AG10803 (cell line): ENCODE data around the gene RAPGEF6.

Source experiments
- DNase-seq: peaks from one replicate; pipeline ENCODE4 v3.0.0; 2010; ENCODE audit warnings: low read depth
- H3K4me3 ChIP-seq: 2 replicates; pipeline ENCODE4 v1.5.1; 2011; ENCODE audit warnings: mild to moderate bottlenecking, low read length, control low read depth
- CTCF ChIP-seq: conservative IDR thresholded peaks from 2 replicates; pipeline ENCODE4 v1.5.1; 2011; ENCODE audit warnings: mild to moderate bottlenecking, low read length, control low read depth, inconsistent platforms

Gene RAPGEF6

GRCh38 chr5:131677115-131677514 is 42.1 kb upstream of the RAPGEF6 start:
- no peak overlapping the region for H3K4me3 ChIP-seq
- TF ChIP-seq CTCF, result no peak
- DNase-seq, result no peak

- peak overlapping the region; percentile 8 for H3K4me3 ChIP-seq
- peak; percentile 32 for DNase-seq
- no peak for TF ChIP-seq CTCF
Measured at GRCh38 chr5:131672776-131673175, 37.7 kb upstream of the RAPGEF6 start.

GRCh38 chr5:131671994-131672655 is 37.1 kb upstream of the RAPGEF6 start:
- TF ChIP-seq CTCF, result no peak
- H3K4me3 ChIP-seq, result no peak overlapping the region; the same call in 1 of the 2 replicates
- peak; percentile 98 for DNase-seq

GRCh38 chr5:131671409-131671808 is 36.4 kb upstream of the RAPGEF6 start:
- TF ChIP-seq CTCF, result no peak
- H3K4me3 ChIP-seq, result no peak overlapping the region
- DNase-seq, result no peak

GRCh38 chr5:131664929-131665328 is 29.9 kb upstream of the RAPGEF6 start:
- H3K4me3 ChIP-seq, result no peak overlapping the region
- no peak for TF ChIP-seq CTCF
- no peak for DNase-seq

- no peak overlapping the region for H3K4me3 ChIP-seq
- DNase-seq, result peak; percentile 27
- no peak for TF ChIP-seq CTCF
Measured at GRCh38 chr5:131661933-131662332, 26.9 kb upstream of the RAPGEF6 start.

- no peak overlapping the region for H3K4me3 ChIP-seq
- DNase-seq, result no peak
- TF ChIP-seq CTCF, result no peak
Measured at GRCh38 chr5:131659841-131660240, 24.8 kb upstream of the RAPGEF6 start.
